ENCODE data around the gene TAC4. TPM values are rescaled to one million over a fixed set of nuclear protein-coding genes. Genes with fewer than 3 reads are reported as not detected.

The TAC4 gene
- total and polyA plus RNA-seq, 2 experiments from 2014 or later = not detected

DNA sequence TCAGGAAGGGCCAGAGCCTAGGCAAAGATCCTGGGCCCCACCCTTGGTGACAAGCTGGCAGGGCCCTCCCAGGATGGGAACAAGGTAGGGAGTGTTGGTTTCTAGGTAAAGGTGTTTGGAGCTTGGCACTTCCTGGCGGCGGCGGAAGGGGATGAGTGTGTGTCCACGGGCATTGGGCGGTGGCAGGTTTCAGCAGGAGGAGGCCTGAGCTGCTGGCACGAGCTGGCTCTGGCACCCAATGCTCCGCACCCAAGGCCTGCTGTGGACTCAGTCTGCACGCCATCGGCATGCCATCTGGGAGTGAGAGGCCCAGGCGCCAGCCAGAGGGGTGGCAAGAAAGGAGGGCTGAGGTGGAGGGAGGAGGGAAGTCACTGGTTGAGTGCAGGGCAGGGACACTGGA lies 46.9 kb upstream of the TAC4 start (continued):
- TF ChIP-seq, protein P1, sequence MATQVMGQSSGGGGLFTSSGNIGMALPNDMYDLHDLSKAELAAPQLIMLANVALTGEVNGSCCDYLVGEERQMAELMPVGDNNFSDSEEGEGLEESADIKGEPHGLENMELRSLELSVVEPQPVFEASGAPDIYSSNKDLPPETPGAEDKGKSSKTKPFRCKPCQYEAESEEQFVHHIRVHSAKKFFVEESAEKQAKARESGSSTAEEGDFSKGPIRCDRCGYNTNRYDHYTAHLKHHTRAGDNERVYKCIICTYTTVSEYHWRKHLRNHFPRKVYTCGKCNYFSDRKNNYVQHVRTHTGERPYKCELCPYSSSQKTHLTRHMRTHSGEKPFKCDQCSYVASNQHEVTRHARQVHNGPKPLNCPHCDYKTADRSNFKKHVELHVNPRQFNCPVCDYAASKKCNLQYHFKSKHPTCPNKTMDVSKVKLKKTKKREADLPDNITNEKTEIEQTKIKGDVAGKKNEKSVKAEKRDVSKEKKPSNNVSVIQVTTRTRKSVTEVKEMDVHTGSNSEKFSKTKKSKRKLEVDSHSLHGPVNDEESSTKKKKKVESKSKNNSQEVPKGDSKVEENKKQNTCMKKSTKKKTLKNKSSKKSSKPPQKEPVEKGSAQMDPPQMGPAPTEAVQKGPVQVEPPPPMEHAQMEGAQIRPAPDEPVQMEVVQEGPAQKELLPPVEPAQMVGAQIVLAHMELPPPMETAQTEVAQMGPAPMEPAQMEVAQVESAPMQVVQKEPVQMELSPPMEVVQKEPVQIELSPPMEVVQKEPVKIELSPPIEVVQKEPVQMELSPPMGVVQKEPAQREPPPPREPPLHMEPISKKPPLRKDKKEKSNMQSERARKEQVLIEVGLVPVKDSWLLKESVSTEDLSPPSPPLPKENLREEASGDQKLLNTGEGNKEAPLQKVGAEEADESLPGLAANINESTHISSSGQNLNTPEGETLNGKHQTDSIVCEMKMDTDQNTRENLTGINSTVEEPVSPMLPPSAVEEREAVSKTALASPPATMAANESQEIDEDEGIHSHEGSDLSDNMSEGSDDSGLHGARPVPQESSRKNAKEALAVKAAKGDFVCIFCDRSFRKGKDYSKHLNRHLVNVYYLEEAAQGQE (IDR thresholded peaks at IDR 0.05; ENCODE audit: unreplicated experiment) = no peak

DNA sequence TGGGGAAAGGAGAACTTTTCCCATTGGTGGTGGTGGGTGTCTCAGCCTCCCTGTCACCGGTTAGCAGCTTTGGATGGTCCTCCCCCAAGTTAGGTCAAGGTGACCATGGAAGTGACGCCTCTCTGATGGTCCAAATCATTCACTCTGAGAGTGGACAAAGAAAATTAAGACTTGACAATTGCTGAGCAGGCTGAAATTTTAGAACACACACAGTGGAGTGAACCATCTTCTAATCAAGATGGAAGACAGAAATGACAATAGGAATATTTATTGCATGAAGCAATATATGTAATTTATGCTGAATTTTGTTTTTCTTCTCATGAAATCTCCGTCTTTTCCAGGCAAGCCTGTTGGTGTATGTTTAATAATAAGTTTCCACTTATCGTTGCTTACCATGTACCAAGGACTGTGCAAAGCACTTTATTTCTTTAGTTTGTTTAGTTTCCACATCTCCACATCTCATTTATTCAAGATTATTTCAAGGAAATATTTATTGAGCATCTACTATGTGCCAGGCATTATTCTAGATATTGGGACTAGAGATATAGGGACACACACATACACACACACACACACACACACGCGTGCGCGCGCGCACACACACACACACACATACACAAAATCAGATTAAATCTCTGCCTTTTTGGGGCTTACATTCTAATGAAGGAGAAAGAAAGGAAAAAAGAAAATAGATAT lies 44.0 kb upstream of the TAC4 start:
- TF ChIP-seq, protein P2, sequence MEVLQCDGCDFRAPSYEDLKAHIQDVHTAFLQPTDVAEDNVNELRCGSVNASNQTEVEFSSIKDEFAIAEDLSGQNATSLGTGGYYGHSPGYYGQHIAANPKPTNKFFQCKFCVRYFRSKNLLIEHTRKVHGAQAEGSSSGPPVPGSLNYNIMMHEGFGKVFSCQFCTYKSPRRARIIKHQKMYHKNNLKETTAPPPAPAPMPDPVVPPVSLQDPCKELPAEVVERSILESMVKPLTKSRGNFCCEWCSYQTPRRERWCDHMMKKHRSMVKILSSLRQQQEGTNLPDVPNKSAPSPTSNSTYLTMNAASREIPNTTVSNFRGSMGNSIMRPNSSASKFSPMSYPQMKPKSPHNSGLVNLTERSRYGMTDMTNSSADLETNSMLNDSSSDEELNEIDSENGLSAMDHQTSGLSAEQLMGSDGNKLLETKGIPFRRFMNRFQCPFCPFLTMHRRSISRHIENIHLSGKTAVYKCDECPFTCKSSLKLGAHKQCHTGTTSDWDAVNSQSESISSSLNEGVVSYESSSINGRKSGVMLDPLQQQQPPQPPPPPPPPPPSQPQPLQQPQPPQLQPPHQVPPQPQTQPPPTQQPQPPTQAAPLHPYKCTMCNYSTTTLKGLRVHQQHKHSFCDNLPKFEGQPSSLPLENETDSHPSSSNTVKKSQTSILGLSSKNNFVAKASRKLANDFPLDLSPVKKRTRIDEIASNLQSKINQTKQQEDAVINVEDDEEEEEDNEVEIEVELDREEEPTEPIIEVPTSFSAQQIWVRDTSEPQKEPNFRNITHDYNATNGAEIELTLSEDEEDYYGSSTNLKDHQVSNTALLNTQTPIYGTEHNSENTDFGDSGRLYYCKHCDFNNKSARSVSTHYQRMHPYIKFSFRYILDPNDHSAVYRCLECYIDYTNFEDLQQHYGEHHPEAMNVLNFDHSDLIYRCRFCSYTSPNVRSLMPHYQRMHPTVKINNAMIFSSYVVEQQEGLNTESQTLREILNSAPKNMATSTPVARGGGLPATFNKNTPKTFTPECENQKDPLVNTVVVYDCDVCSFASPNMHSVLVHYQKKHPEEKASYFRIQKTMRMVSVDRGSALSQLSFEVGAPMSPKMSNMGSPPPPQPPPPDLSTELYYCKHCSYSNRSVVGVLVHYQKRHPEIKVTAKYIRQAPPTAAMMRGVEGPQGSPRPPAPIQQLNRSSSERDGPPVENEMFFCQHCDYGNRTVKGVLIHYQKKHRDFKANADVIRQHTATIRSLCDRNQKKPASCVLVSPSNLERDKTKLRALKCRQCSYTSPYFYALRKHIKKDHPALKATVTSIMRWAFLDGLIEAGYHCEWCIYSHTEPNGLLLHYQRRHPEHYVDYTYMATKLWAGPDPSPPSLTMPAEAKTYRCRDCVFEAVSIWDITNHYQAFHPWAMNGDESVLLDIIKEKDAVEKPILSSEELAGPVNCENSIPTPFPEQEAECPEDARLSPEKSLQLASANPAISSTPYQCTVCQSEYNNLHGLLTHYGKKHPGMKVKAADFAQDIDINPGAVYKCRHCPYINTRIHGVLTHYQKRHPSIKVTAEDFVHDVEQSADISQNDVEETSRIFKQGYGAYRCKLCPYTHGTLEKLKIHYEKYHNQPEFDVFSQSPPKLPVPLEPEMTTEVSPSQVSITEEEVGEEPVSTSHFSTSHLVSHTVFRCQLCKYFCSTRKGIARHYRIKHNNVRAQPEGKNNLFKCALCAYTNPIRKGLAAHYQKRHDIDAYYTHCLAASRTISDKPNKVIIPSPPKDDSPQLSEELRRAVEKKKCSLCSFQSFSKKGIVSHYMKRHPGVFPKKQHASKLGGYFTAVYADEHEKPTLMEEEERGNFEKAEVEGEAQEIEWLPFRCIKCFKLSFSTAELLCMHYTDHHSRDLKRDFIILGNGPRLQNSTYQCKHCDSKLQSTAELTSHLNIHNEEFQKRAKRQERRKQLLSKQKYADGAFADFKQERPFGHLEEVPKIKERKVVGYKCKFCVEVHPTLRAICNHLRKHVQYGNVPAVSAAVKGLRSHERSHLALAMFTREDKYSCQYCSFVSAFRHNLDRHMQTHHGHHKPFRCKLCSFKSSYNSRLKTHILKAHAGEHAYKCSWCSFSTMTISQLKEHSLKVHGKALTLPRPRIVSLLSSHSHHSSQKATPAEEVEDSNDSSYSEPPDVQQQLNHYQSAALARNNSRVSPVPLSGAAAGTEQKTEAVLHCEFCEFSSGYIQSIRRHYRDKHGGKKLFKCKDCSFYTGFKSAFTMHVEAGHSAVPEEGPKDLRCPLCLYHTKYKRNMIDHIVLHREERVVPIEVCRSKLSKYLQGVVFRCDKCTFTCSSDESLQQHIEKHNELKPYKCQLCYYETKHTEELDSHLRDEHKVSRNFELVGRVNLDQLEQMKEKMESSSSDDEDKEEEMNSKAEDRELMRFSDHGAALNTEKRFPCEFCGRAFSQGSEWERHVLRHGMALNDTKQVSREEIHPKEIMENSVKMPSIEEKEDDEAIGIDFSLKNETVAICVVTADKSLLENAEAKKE (CRISPR knock-in tag; IDR thresholded peaks at IDR 0.05) = no peak
- TF ChIP-seq, protein P3, sequence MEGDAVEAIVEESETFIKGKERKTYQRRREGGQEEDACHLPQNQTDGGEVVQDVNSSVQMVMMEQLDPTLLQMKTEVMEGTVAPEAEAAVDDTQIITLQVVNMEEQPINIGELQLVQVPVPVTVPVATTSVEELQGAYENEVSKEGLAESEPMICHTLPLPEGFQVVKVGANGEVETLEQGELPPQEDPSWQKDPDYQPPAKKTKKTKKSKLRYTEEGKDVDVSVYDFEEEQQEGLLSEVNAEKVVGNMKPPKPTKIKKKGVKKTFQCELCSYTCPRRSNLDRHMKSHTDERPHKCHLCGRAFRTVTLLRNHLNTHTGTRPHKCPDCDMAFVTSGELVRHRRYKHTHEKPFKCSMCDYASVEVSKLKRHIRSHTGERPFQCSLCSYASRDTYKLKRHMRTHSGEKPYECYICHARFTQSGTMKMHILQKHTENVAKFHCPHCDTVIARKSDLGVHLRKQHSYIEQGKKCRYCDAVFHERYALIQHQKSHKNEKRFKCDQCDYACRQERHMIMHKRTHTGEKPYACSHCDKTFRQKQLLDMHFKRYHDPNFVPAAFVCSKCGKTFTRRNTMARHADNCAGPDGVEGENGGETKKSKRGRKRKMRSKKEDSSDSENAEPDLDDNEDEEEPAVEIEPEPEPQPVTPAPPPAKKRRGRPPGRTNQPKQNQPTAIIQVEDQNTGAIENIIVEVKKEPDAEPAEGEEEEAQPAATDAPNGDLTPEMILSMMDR (conservative IDR thresholded peaks at IDR 0.05; ENCODE audit: low read depth in 2 of 2) = no peak
- TF ChIP-seq, protein P1 (IDR thresholded peaks at IDR 0.05; ENCODE audit: unreplicated experiment) = no peak
- no peak for TF ChIP-seq NANOG (IDR thresholded peaks at IDR 0.05; ENCODE audit: borderline replicate concordance)
- no peak for TF ChIP-seq CREB1 (CRISPR knock-in tag; IDR thresholded peaks at IDR 0.05; ENCODE audit: low read depth)
- H3F3A ChIP-seq (replicated peaks; ENCODE audit: low read depth) = no peaks in the 10 kb centered on the region
- no peaks in the 10 kb centered on the region for H3K79me2 ChIP-seq (replicated peaks; ENCODE audit: insufficient read depth)
- Mint-ChIP-seq H3K27ac (no peak overlapping the region), H3K9me3 (no peaks in the 10 kb centered on the region), H3K4me3 (no peak overlapping the region), H3K27me3 (ENCODE audit: insufficient read depth, low read depth, poor library complexity) (peaks cover 33% of the 10 kb centered on the region), H3K36me3 (ENCODE audit: low read depth) (no peaks in the 10 kb centered on the region), H3K4me1 (peaks cover 25% of the 10 kb centered on the region)
- H3K9me2 ChIP-seq (ENCODE audit: insufficient read depth) = no peaks in the 10 kb centered on the region
- ATAC-seq (no peak), DNase-seq (ENCODE audit: low spot score) (no peak)
- no peak overlapping the region for H3K4me2 ChIP-seq
- H4K20me1 ChIP-seq (replicated peaks; ENCODE audit: insufficient read depth) = no peaks in the 10 kb centered on the region
- H3K27me3 ChIP-seq (ENCODE audit: insufficient read depth) = peaks cover 47% of the 10 kb centered on the region
- H3K27ac ChIP-seq (ENCODE audit: low read depth) = no peak overlapping the region
- H3K4me3 ChIP-seq = no peak overlapping the region
- H3K4me1 ChIP-seq (ENCODE audit: insufficient read depth) = peaks cover 12% of the 10 kb centered on the region
- H3K36me3 ChIP-seq (ENCODE audit: insufficient read depth) = no peaks in the 10 kb centered on the region
- no peak overlapping the region for H2AFZ ChIP-seq
